SK-N-SH treated with all-trans-retinoic acid at 6 μM for 48 hours (cell line): Measurements from ENCODE around the gene SULT2A1.

ENCODE experiments used
- ATAC-seq: fragments of 200-7000 bp; cut with Tn5 transposase; 3 replicates; pipeline ENCODE4 v1.9.1; 2020; ENCODE audit warnings: mild to moderate bottlenecking, moderate library complexity
- ARNTL ChIP-seq: fragments of 450-650 bp; formaldehyde crosslinking; IDR thresholded peaks from 2 replicates; pipeline ENCODE4 v1.5.0; 2020; ENCODE audit warnings: low read depth, mild to moderate bottlenecking, moderate library complexity, borderline replicate concordance
- BACH2 ChIP-seq: fragments of 250-450 bp; sonication (Bioruptor Pico); IDR thresholded peaks from 2 replicates; pipeline ENCODE4 v1.9.0; 2021; ENCODE audit warnings: mild to moderate bottlenecking, borderline replicate concordance
- CSDC2 ChIP-seq: fragments of 250-450 bp; sonication (Bioruptor Pico); IDR thresholded peaks from 2 replicates; pipeline ENCODE4 v1.5.0; 2020; ENCODE audit warnings: mild to moderate bottlenecking, moderate library complexity
- ESRRG ChIP-seq: fragments of 250-450 bp; sonication (Bioruptor Pico); IDR thresholded peaks from 2 replicates; pipeline ENCODE4 v1.6.1; 2021; ENCODE audit warnings: mild to moderate bottlenecking
- GLIS3 ChIP-seq: fragments of 250-450 bp; sonication (Bioruptor Pico); IDR thresholded peaks from 2 replicates; pipeline ENCODE4 v1.5.0; 2020; ENCODE audit warnings: mild to moderate bottlenecking, moderate library complexity
- ISL1 ChIP-seq: fragments of 250-450 bp; sonication (Bioruptor Pico); IDR thresholded peaks from 2 replicates; pipeline ENCODE4 v2.1.2; 2022; ENCODE audit warnings: mild to moderate bottlenecking, moderate library complexity
- PPARA ChIP-seq: fragments of 250-450 bp; sonication (Bioruptor Pico); IDR thresholded peaks from 2 replicates; pipeline ENCODE4 v1.5.0; 2020; ENCODE audit warnings: mild to moderate bottlenecking, borderline replicate concordance
- RARB ChIP-seq: fragments of 250-450 bp; sonication (Bioruptor Pico); IDR thresholded peaks from 2 replicates; pipeline ENCODE4 v1.8.0; 2021; ENCODE audit warnings: mild to moderate bottlenecking, moderate library complexity
- SNAI2 ChIP-seq: fragments of 250-450 bp; sonication (Bioruptor Pico); IDR thresholded peaks from 2 replicates; pipeline ENCODE4 v1.5.0; 2020; ENCODE audit warnings: mild to moderate bottlenecking, moderate library complexity
- TCF4 ChIP-seq: fragments of 250-450 bp; sonication (Bioruptor Pico); IDR thresholded peaks from 2 replicates; pipeline ENCODE4 v1.8.0; 2021; ENCODE audit warnings: mild to moderate bottlenecking, moderate library complexity, borderline replicate concordance
- TOX ChIP-seq: fragments of 250-450 bp; sonication (Bioruptor Pico); IDR thresholded peaks from 2 replicates; pipeline ENCODE4 v1.8.0; 2021; ENCODE audit warnings: mild to moderate bottlenecking, moderate library complexity, borderline replicate concordance
- ZC3H10 ChIP-seq: fragments of 250-450 bp; sonication (Bioruptor Pico); IDR thresholded peaks from 2 replicates; pipeline ENCODE4 v1.5.1; 2021; ENCODE audit warnings: mild to moderate bottlenecking, moderate library complexity
- ZFP3 ChIP-seq: fragments of 250-450 bp; sonication (Bioruptor Pico); IDR thresholded peaks from 2 replicates; pipeline ENCODE4 v1.5.0; 2020; ENCODE audit warnings: mild to moderate bottlenecking, moderate library complexity
- ZFP30 ChIP-seq: fragments of 450-650 bp; formaldehyde crosslinking; IDR thresholded peaks from 2 replicates; pipeline ENCODE4 v1.5.0; 2022; ENCODE audit warnings: mild to moderate bottlenecking, moderate library complexity
- ZNF565 ChIP-seq: fragments of 450-650 bp; formaldehyde crosslinking; conservative IDR thresholded peaks from 2 replicates; pipeline ENCODE4 v1.5.0; 2020; ENCODE audit warnings: low read depth, mild to moderate bottlenecking, moderate library complexity
- ZNF70 ChIP-seq: fragments of 450-650 bp; formaldehyde crosslinking; IDR thresholded peaks from 2 replicates; pipeline ENCODE4 v1.5.0; 2020; ENCODE audit warnings: mild to moderate bottlenecking, moderate library complexity
- ZNF8 ChIP-seq: fragments of 450-650 bp; formaldehyde crosslinking; IDR thresholded peaks from 2 replicates; pipeline ENCODE4 v1.5.0; 2020; ENCODE audit warnings: mild to moderate bottlenecking, moderate library complexity
- TF ChIP-seq, protein P1 (sequence below): fragments of 250-450 bp; sonication (Bioruptor Pico); IDR thresholded peaks from 2 replicates; pipeline ENCODE4 v1.5.1; 2021; ENCODE audit warnings: mild to moderate bottlenecking, moderate library complexity
- TF ChIP-seq, protein P2 (sequence below): fragments of 250-450 bp; sonication (Bioruptor Pico); IDR thresholded peaks from 2 replicates; pipeline ENCODE4 v1.5.1; 2020; ENCODE audit warnings: low read depth, mild to moderate bottlenecking, moderate library complexity
- TF ChIP-seq, protein P3 (sequence below): fragments of 250-450 bp; sonication (Bioruptor Pico); IDR thresholded peaks from 2 replicates; pipeline ENCODE4 v1.8.0; 2020; ENCODE audit warnings: mild to moderate bottlenecking, moderate library complexity, borderline replicate concordance
- TF ChIP-seq, protein P4 (sequence below): fragments of 250-450 bp; sonication (Bioruptor Pico); IDR thresholded peaks from 2 replicates; pipeline ENCODE4 v1.8.0; 2021; ENCODE audit warnings: low read depth, mild to moderate bottlenecking, moderate library complexity, borderline replicate concordance
- TF ChIP-seq, protein P5 (sequence below): fragments of 250-450 bp; sonication (Bioruptor Pico); IDR thresholded peaks from 2 replicates; pipeline ENCODE4 v1.5.0; 2020; ENCODE audit warnings: mild to moderate bottlenecking, moderate library complexity

SULT2A1 gene

DNA sequence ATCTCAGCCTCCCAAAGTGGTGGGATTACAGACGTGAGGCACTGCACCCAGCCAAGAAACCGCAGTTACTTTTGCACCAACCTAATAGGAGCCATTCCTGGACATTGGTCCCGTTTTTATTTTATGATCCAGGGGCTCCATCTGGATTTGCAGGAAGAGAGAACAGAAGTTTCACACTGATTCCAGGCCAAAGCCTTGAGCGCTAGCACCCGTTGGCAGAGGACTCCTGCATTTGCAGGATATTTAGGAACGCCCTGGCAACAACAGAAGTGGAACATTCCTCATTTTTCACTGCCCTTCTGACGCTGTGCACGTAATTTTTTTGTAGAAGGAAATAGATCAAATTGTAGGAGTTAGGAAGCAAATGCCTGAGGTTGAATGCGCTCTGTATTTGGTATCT is 11.7 kb upstream of the SULT2A1 start:
- TF ChIP-seq BACH2 (CRISPR knock-in tag), result no peak
- no peak for TF ChIP-seq ZFP3
- TF ChIP-seq ZFP30 (CRISPR knock-in tag), result no peak
- TF ChIP-seq ESRRG, result no peak
- no peak for TF ChIP-seq GLIS3 (CRISPR knock-in tag)
- no peak for TF ChIP-seq ZNF8 (CRISPR knock-in tag)
- ATAC-seq, result no peak

DNA sequence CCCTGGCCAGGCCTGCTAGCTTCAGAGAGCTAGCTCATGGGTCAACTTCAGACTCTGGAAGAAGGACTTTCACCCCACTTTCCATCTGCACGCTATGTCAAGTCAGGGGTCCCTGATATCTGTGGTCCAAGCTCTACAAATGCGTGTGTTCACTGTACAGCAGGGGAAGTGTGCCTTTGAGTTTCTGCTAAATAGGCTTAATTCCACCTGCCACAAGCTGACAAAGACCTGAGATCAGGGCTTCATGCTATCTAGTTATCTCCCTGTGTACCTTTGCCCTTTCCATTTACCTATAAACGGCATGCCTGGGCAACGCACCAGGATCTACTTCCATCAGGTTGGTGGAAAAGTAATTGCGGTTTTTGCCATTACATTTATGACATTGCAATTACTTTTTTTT is 10.7 kb upstream of the SULT2A1 start:
- TF ChIP-seq SNAI2, result no peak
- TF ChIP-seq, protein P1, sequence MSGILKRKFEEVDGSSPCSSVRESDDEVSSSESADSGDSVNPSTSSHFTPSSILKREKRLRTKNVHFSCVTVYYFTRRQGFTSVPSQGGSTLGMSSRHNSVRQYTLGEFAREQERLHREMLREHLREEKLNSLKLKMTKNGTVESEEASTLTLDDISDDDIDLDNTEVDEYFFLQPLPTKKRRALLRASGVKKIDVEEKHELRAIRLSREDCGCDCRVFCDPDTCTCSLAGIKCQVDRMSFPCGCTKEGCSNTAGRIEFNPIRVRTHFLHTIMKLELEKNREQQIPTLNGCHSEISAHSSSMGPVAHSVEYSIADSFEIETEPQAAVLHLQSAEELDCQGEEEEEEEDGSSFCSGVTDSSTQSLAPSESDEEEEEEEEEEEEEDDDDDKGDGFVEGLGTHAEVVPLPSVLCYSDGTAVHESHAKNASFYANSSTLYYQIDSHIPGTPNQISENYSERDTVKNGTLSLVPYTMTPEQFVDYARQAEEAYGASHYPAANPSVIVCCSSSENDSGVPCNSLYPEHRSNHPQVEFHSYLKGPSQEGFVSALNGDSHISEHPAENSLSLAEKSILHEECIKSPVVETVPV (CRISPR knock-in tag), result no peak
- no peak for TF ChIP-seq ESRRG
- no peak for TF ChIP-seq RARB (CRISPR knock-in tag)
- no peak for TF ChIP-seq ZNF70 (CRISPR knock-in tag)
- TF ChIP-seq CSDC2 (CRISPR knock-in tag), result no peak
- TF ChIP-seq, protein P2, sequence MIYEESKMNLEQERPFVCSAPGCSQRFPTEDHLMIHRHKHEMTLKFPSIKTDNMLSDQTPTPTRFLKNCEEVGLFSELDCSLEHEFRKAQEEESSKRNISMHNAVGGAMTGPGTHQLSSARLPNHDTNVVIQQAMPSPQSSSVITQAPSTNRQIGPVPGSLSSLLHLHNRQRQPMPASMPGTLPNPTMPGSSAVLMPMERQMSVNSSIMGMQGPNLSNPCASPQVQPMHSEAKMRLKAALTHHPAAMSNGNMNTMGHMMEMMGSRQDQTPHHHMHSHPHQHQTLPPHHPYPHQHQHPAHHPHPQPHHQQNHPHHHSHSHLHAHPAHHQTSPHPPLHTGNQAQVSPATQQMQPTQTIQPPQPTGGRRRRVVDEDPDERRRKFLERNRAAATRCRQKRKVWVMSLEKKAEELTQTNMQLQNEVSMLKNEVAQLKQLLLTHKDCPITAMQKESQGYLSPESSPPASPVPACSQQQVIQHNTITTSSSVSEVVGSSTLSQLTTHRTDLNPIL (CRISPR knock-in tag), result no peak
- no peak for TF ChIP-seq ZFP30 (CRISPR knock-in tag)
- TF ChIP-seq PPARA (CRISPR knock-in tag), result no peak
- TF ChIP-seq BACH2 (CRISPR knock-in tag), result no peak
- TF ChIP-seq ZNF565 (CRISPR knock-in tag), result no peak
- no peak for TF ChIP-seq TCF4 (CRISPR knock-in tag)
- no peak for TF ChIP-seq ZC3H10 (CRISPR knock-in tag)
- TF ChIP-seq ZNF8 (CRISPR knock-in tag), result no peak
- TF ChIP-seq, protein P3, sequence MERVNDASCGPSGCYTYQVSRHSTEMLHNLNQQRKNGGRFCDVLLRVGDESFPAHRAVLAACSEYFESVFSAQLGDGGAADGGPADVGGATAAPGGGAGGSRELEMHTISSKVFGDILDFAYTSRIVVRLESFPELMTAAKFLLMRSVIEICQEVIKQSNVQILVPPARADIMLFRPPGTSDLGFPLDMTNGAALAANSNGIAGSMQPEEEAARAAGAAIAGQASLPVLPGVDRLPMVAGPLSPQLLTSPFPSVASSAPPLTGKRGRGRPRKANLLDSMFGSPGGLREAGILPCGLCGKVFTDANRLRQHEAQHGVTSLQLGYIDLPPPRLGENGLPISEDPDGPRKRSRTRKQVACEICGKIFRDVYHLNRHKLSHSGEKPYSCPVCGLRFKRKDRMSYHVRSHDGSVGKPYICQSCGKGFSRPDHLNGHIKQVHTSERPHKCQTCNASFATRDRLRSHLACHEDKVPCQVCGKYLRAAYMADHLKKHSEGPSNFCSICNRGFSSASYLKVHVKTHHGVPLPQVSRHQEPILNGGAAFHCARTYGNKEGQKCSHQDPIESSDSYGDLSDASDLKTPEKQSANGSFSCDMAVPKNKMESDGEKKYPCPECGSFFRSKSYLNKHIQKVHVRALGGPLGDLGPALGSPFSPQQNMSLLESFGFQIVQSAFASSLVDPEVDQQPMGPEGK, result no peak
- no peak for TF ChIP-seq ZFP3
- TF ChIP-seq, all 23 proteins: peak for 0
- no peak for ATAC-seq

DNA sequence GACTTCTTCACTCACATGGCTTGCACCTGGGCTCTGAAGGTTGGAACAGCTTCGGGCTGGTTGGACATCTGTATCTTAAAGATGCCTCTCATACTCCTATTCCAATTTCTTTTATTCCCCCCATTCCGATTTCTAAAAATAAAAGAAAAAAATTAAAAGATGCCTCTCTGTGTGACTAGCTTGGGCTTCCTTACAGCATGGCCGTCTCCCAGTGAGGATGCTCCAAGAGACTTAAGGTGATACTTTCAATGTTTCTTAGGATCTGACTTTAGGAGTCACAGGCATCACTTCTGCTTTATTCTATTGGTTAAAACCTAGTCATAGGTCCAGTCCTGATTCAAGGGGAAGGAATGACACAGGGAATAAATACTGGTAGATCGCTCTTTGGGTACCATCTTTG is 9.9 kb upstream of the SULT2A1 start:
- no peak for ATAC-seq
- TF ChIP-seq ARNTL (no peak), BACH2 (CRISPR knock-in tag) (no peak), ZNF565 (CRISPR knock-in tag) (no peak), SNAI2 (no peak), ZC3H10 (CRISPR knock-in tag) (no peak), ZNF8 (CRISPR knock-in tag) (no peak), ISL1 (no peak), ZFP30 (CRISPR knock-in tag) (no peak), RARB (CRISPR knock-in tag) (no peak), ZNF70 (CRISPR knock-in tag) (no peak), TOX (CRISPR knock-in tag) (no peak), GLIS3 (CRISPR knock-in tag) (no peak), CSDC2 (CRISPR knock-in tag) (no peak), PPARA (CRISPR knock-in tag) (no peak)
- TF ChIP-seq, protein P3, result no peak
- TF ChIP-seq, protein P1 (CRISPR knock-in tag), result no peak
- TF ChIP-seq, protein P2 (CRISPR knock-in tag), result no peak
- TF ChIP-seq, protein P4, sequence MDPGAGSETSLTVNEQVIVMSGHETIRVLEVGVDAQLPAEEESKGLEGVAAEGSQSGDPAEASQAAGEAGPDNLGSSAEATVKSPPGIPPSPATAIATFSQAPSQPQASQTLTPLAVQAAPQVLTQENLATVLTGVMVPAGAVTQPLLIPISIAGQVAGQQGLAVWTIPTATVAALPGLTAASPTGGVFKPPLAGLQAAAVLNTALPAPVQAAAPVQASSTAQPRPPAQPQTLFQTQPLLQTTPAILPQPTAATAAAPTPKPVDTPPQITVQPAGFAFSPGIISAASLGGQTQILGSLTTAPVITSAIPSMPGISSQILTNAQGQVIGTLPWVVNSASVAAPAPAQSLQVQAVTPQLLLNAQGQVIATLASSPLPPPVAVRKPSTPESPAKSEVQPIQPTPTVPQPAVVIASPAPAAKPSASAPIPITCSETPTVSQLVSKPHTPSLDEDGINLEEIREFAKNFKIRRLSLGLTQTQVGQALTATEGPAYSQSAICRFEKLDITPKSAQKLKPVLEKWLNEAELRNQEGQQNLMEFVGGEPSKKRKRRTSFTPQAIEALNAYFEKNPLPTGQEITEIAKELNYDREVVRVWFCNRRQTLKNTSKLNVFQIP (CRISPR knock-in tag), result no peak
- TF ChIP-seq, protein P5, sequence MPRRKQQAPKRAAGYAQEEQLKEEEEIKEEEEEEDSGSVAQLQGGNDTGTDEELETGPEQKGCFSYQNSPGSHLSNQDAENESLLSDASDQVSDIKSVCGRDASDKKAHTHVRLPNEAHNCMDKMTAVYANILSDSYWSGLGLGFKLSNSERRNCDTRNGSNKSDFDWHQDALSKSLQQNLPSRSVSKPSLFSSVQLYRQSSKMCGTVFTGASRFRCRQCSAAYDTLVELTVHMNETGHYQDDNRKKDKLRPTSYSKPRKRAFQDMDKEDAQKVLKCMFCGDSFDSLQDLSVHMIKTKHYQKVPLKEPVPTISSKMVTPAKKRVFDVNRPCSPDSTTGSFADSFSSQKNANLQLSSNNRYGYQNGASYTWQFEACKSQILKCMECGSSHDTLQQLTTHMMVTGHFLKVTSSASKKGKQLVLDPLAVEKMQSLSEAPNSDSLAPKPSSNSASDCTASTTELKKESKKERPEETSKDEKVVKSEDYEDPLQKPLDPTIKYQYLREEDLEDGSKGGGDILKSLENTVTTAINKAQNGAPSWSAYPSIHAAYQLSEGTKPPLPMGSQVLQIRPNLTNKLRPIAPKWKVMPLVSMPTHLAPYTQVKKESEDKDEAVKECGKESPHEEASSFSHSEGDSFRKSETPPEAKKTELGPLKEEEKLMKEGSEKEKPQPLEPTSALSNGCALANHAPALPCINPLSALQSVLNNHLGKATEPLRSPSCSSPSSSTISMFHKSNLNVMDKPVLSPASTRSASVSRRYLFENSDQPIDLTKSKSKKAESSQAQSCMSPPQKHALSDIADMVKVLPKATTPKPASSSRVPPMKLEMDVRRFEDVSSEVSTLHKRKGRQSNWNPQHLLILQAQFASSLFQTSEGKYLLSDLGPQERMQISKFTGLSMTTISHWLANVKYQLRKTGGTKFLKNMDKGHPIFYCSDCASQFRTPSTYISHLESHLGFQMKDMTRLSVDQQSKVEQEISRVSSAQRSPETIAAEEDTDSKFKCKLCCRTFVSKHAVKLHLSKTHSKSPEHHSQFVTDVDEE (CRISPR knock-in tag), result no peak
